IPS-NIHi11 (cell line): ENCODE data around the gene KRT27.

Experiments
- DNase-seq: peaks from one replicate; pipeline ENCODE4 v3.0.0; 2012; ENCODE audit warnings: mixed read lengths, low spot score

The KRT27 gene

DNA sequence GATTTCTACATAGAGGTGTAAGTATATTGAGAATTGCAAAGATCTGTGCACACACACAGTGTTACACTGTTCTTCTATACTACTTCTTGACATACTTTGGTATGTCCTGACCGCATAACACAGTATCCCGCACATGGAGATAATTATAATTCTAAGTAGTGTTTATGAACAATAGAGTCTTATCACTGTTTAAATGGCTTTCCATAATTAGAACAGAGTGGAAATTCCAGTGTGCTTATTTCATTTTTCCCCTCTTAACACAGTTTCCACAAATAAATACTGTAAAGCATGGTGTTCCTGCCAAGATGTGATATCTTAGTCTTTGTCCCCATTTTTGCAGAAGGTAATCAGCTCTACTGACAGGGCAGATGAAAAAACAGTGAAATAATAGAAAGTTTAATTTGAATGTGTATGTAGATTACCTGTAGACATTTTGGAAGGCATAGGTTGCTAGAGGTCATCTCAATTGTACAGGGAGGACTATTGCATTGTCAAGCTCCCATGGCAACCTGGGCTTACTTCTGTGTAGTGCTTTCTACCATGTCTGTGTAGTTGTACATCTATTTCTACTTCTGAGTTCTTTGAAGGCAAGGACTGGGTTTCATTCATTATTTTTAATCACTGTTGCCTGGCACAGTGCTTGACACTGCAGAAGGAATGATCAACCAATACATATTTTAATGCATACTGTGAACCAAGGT, 27.5 kb upstream of the KRT27 start:
- DNase-seq, result no peak

DNA sequence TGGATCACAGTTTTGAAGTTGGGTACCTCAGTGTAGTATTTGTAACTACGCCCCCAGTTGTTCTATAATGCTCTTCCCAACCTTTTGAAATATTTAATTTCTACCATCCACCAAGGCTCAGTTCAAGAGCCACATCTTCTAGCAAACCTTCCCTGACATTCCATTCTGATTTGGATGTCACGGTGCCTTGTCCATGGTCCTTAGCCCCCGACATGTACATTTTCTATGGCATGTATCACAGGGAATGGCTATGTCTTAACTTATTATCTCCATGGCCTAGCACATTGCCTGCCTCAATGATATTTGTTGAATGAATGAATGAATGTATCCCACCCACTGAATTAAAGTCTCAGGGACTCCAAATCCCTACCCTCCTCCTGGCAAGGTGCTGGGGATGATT, 23.8 kb upstream of the KRT27 start:
- no peak for DNase-seq

GRCh38 chr17:40803617-40804082, 21.3 kb upstream of the KRT27 start:
- DNase-seq, result peak; percentile 87

DNA sequence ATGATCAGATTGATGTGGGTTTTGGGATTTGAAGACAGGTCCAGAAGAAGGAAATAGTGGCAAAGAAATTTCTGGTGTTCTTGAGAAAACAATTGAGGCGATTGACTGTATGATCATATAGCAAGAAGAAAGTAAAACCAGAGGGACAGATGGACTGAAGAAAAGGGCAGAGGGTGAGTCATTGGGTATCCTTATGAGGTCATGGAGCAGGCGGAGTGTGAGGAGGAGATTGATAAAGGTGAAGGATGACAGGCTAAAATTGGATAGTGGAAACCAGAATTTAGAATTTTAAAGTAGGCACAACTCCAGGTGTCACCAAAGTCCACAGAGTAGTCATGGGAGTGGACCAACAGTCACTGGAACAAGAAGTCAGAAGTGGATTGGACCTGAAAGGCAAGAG, 18.8 kb upstream of the KRT27 start:
- DNase-seq, result no peak

- no peak for DNase-seq
Observed at GRCh38 chr17:40800381-40800780, 18.0 kb upstream of the KRT27 start.

DNA sequence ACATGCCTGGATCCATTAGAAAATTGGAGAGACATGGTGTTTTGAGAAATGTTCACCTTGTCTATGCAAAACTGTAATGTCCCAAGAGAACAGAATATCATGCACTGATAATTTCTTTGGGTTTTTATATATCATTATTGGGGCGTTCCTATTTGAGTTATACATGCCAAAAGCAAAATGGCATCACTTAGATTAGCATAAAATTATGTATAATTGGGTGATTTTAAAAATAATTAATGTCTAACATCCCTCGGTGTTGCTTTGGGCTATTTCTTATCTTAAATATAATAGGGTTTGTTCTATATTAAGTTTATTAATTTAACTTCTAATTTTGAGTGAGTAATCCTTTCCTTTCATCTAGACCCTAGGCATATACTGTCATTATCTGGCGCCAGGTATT, 17.5 kb upstream of the KRT27 start, which contains the start of gene KRT28:
KRT28 (minus strand) TSS at position 101 of the 400 bp plus-strand sequence; CDS start at position 35, 66 bp downstream.
- DNase-seq, result no peak

- DNase-seq, result no peak
Observed at GRCh38 chr17:40796846-40797245, 14.5 kb upstream of the KRT27 start.

DNA sequence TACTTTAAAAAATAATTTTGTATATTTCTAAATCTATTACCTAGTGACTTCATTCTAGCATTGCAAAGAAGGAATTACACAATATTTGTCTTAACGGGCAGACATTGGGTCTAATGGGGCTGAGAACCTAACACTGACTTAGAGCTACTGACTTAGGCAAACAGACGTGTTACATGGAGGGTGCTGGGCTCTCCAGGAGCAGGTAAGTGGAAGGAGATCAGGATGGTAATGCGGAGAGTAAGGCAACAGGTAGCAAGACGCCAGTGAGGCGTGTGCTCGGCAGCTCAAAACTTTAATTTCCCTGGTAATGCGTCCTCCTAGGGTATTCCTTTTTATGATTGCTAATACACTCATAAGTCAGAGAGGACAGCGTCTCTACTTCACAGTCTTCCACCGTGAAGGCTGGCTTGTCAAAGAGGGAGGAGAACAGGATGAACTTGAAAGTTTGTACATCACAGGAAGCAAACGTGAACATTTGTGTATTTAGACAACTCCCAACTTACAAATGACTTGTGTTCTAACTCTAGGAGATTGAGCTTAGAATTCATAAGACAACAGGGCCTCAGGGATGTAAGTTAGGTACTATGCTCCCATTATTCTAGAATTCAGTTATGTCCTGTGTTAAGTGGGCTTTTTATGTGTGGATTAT, 12.8 kb upstream of the KRT27 start:
- no peak for DNase-seq

- DNase-seq, result no peak
Observed at GRCh38 chr17:40794466-40794865, 12.1 kb upstream of the KRT27 start.

GRCh38 chr17:40793832-40794231, 11.5 kb upstream of the KRT27 start:
- no peak for DNase-seq

GRCh38 chr17:40791787-40792436, 9.6 kb upstream of the KRT27 start:
- peak; percentile 26 for DNase-seq

DNA sequence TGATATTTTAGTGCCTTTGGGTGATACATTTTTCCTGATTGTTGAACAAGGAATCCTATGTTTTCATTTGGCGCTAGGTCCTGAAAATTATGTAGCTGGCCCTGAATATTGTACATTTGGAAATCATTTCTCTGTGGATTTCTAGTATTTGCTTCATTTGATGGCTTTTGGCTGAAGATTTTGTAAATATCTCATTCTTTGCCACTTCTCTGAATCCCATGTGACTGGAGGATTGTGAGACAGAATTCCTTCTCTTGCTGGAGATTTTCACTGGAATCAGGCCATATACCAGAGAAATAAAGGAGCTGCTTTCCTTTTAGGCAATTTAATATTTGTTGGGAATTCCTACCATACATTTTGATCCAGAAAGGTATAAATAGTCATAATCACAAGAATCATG, 8.8 kb upstream of the KRT27 start:
- DNase-seq, result no peak

- DNase-seq, result peak; percentile 48
Observed at GRCh38 chr17:40779181-40779909, 3.0 kb downstream of the KRT27 start.

DNA sequence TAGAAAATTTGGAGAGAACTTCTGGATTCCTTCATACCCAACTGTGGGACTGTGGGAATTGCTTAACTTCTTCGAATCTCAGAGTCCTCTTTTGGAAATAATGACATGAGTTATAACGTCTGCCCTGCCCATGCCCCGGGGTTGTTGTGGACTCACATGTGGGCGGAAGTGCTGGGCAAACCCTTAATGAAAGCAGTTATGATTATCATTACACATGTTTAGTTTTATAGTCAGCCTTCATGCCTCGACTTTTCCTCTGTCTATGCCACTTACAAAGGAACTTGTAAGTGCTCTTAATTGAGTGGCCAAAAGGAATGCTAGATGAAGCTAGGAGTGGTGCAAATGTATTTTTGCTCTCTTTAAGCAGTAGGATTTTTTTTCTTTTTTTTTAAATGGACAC, 3.9 kb downstream of the KRT27 start:
- no peak for DNase-seq

DNA sequence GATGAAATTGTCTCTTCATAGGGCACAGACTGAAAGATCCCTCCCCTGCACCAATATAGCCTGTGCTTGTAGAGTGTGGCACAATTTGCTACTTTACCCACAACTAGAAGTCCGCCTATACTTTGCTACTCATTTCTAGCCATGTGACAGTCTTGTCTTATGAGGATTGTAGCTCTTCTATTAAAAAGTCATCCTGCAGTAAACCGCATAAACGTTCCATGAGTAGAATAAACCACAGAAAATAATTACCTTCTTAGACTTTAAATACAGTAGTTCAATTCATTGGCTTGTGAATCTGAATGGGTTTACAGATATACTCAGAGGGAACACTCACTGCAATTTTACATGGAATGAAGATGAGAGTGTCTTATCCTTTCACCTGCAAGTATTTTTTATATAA, 4.4 kb downstream of the KRT27 start:
- DNase-seq, result no peak

- DNase-seq, result no peak
Observed at GRCh38 chr17:40777459-40777858, 4.9 kb downstream of the KRT27 start.

GRCh38 chr17:40775945-40776344, 6.4 kb downstream of the KRT27 start:
- no peak for DNase-seq

DNA sequence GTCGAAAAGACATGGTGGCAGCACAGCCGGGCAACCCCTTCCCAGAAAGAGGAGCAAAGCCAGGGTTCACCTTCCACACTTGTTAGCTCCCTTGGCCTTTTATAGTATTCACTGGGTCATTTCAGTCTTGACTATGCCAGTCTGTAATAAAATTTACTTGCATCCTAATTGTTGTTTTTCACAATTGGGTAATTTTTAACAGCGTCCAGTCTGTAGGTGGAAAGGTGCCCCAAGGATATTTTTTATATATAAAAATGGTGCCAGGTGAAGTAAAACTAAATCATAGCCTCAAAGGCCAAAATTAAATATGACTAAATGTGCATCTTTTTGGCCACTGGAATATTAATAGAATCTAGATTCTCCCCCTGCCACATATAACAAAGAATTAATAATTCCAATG, 10.2 kb downstream of the KRT27 start, which contains the start of gene KRT26:
KRT26 (minus strand) TSS at position 101 of the 400 bp plus-strand sequence; CDS start at position 13, 88 bp downstream.
- no peak for DNase-seq

GRCh38 chr17:40765657-40766056, 16.7 kb downstream of the KRT27 start:
- no peak for DNase-seq

- no peak for DNase-seq
Observed at GRCh38 chr17:40763752-40764151, 18.6 kb downstream of the KRT27 start.

- no peak for DNase-seq
Observed at GRCh38 chr17:40760105-40761016, 22.0 kb downstream of the KRT27 start.
